MM.1S (cell line): ENCODE results near the gene TTK.

Experiments
- DNase-seq: peaks from one replicate; pipeline ENCODE4 v3.0.0-alpha.2; 2015
- H2AFZ ChIP-seq: fragments of 300-600 bp; sonication (generic); 2 replicates; pipeline ENCODE4 v1.6.0; 2016; ENCODE audit warnings: antibody characterized with exemption, low read length
- H3F3A ChIP-seq: fragments of 300-600 bp; sonication (generic); 2 replicates; pipeline ENCODE4 v1.6.1; 2016; ENCODE audit warnings: mild to moderate bottlenecking, antibody characterized with exemption, low read length, moderate library complexity, mixed read lengths; ENCODE audit not compliant: insufficient read depth
- H3K27ac ChIP-seq: fragments of 300-600 bp; sonication (generic); 2 replicates; pipeline ENCODE4 v1.5.1; 2016; ENCODE audit warnings: mild to moderate bottlenecking, low read length
- H3K27me3 ChIP-seq: fragments of 300-600 bp; sonication (generic); replicated peaks from 2 replicates; pipeline ENCODE4 v1.6.0; 2016; ENCODE audit warnings: low read length; ENCODE audit not compliant: insufficient read depth
- H3K36me3 ChIP-seq: fragments of 300-600 bp; sonication (generic); replicated peaks from 2 replicates; pipeline ENCODE4 v1.6.1; 2016; ENCODE audit warnings: mild to moderate bottlenecking, low read length, mixed read lengths; ENCODE audit not compliant: insufficient read depth
- H3K4me1 ChIP-seq: fragments of 300-600 bp; sonication (generic); 2 replicates; pipeline ENCODE4 v1.6.1; 2016; ENCODE audit warnings: low read length, mixed read lengths
- H3K4me2 ChIP-seq: fragments of 300-600 bp; sonication (generic); 2 replicates; pipeline ENCODE4 v1.6.0; 2016; ENCODE audit warnings: low read depth, low read length
- H3K4me3 ChIP-seq: fragments of 300-600 bp; sonication (generic); 2 replicates; pipeline ENCODE4 v1.5.1; 2016; ENCODE audit warnings: low read length, mixed read lengths
- H3K79me2 ChIP-seq: fragments of 300-600 bp; sonication (generic); 2 replicates; pipeline ENCODE4 v1.6.1; 2016; ENCODE audit warnings: mixed run types, low read length, mixed read lengths
- H3K9ac ChIP-seq: fragments of 300-600 bp; sonication (generic); 2 replicates; pipeline ENCODE4 v1.6.1; 2016; ENCODE audit warnings: low read length, mixed read lengths
- H3K9me2 ChIP-seq: fragments of 300-600 bp; sonication (generic); replicated peaks from 2 replicates; pipeline ENCODE4 v1.6.1; 2016; ENCODE audit warnings: mild to moderate bottlenecking, low read length, mixed read lengths; ENCODE audit not compliant: insufficient read depth
- H3K9me3 ChIP-seq: fragments of 300-600 bp; sonication (generic); replicated peaks from 2 replicates; pipeline ENCODE4 v1.6.1; 2016; ENCODE audit warnings: mild to moderate bottlenecking, low read length, mixed read lengths; ENCODE audit not compliant: insufficient read depth
- H4K20me1 ChIP-seq: fragments of 300-600 bp; sonication (generic); 2 replicates; pipeline ENCODE4 v1.6.1; 2016; ENCODE audit warnings: mild to moderate bottlenecking, low read length, moderate library complexity, mixed read lengths; ENCODE audit not compliant: insufficient read depth
- CTCF ChIP-seq: fragments of 300-600 bp; sonication (generic); IDR thresholded peaks from 2 replicates; pipeline ENCODE4 v1.5.1; 2016; ENCODE audit warnings: antibody characterized with exemption, low read length, mixed read lengths
- EZH2 ChIP-seq: fragments of 300-600 bp; sonication (generic); optimal IDR thresholded peaks from 2 replicates; pipeline ENCODE3; 2017; ENCODE audit warnings: low read depth, mild to moderate bottlenecking, antibody characterized with exemption, low read length, mixed read lengths
- EZH2phosphoT487 ChIP-seq: fragments of 300-600 bp; sonication (generic); IDR thresholded peaks from 2 replicates; pipeline ENCODE4 v1.6.1; 2018; ENCODE audit warnings: antibody characterized with exemption, low read length

Gene TTK

GRCh38 chr6:79984261-79984660, 20.2 kb upstream of the TTK start:
- Histone ChIP-seq H3K36me3 (no peaks in the 10 kb centered on the region), H3K27me3 (no peaks in the 10 kb centered on the region), H3K27ac (no peak overlapping the region), H3K9ac (no peak overlapping the region), H3K4me1 (no peaks in the 10 kb centered on the region), H3K4me2 (no peak overlapping the region), H4K20me1 (no peaks in the 10 kb centered on the region), H2AFZ (no peak overlapping the region), H3K9me3 (no peaks in the 10 kb centered on the region), H3K9me2 (no peaks in the 10 kb centered on the region), H3K79me2 (no peaks in the 10 kb centered on the region), H3K4me3 (no peak overlapping the region), H3F3A (no peaks in the 10 kb centered on the region)
- TF ChIP-seq EZH2 (no peak), EZH2phosphoT487 (no peak), CTCF (no peak)
- DNase-seq = no peak

GRCh38 chr6:79985128-79985527, 19.3 kb upstream of the TTK start:
- no peaks in the 10 kb centered on the region for H3K79me2 ChIP-seq
- H3K27ac ChIP-seq = no peak overlapping the region
- no peaks in the 10 kb centered on the region for H3K9me3 ChIP-seq
- no peak overlapping the region for H2AFZ ChIP-seq
- H3K4me3 ChIP-seq = no peak overlapping the region
- no peaks in the 10 kb centered on the region for H3K4me1 ChIP-seq
- H4K20me1 ChIP-seq = no peaks in the 10 kb centered on the region
- no peaks in the 10 kb centered on the region for H3F3A ChIP-seq
- DNase-seq = no peak
- no peak overlapping the region for H3K9ac ChIP-seq
- H3K36me3 ChIP-seq = no peaks in the 10 kb centered on the region
- no peaks in the 10 kb centered on the region for H3K27me3 ChIP-seq
- no peaks in the 10 kb centered on the region for H3K9me2 ChIP-seq
- TF ChIP-seq EZH2phosphoT487 (no peak), CTCF (no peak), EZH2 (no peak)
- H3K4me2 ChIP-seq = no peak overlapping the region

- H3K9me2 ChIP-seq = no peaks in the 10 kb centered on the region
- no peaks in the 10 kb centered on the region for H3K27me3 ChIP-seq
- H2AFZ ChIP-seq = no peak overlapping the region
- H3K9me3 ChIP-seq = no peaks in the 10 kb centered on the region
- H3K27ac ChIP-seq = no peak overlapping the region
- no peaks in the 10 kb centered on the region for H3K36me3 ChIP-seq
- H3K4me1 ChIP-seq = no peaks in the 10 kb centered on the region
- no peak overlapping the region for H3K9ac ChIP-seq
- H3K4me3 ChIP-seq = no peak overlapping the region
- DNase-seq = no peak
- no peaks in the 10 kb centered on the region for H3K79me2 ChIP-seq
- no peaks in the 10 kb centered on the region for H4K20me1 ChIP-seq
- TF ChIP-seq EZH2phosphoT487 (no peak), CTCF (no peak), EZH2 (no peak)
- H3F3A ChIP-seq = no peaks in the 10 kb centered on the region
- H3K4me2 ChIP-seq = no peak overlapping the region
Measured at GRCh38 chr6:79989641-79990040, 14.8 kb upstream of the TTK start.
